Measurements from ENCODE around the gene AGPAT2. TPM values are rescaled to one million over a fixed set of nuclear protein-coding genes. Genes with fewer than 3 reads are reported as not detected.
"Not testable (repeated sequence)": the region's sequence is repeated elsewhere in the genome, so short reads cannot be mapped to it uniquely, and the experiment has no call there.

The AGPAT2 gene
- total RNA-seq, 1 experiment from 2014 or later = 124 TPM

DNA sequence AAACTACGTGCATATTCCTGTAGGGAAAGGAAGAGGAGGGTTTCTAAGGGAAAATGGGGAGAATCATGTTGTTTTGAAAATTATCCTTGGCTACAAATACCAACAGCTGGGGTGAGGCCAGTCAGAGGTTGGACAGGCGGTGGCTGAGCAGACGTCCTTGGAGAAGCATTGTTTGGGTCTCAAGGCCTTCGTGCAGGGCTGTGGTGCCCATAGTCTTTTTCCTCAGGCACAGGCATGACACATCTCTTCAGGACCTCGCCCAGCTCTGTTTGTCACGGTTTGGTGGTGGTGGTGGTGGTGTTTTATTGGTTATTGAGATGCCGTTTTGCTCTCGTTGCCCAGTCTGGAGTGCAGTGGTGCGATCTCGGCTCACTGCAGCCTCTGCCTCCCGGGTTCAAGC is 52.4 kb downstream of the AGPAT2 start:
- peak in 1 of 2 experiments; percentile 37 for DNase-seq
- no peak for TF ChIP-seq EZH2 (IDR thresholded peaks at IDR 0.05; ENCODE audit: low read depth)
- TF ChIP-seq, protein P1, sequence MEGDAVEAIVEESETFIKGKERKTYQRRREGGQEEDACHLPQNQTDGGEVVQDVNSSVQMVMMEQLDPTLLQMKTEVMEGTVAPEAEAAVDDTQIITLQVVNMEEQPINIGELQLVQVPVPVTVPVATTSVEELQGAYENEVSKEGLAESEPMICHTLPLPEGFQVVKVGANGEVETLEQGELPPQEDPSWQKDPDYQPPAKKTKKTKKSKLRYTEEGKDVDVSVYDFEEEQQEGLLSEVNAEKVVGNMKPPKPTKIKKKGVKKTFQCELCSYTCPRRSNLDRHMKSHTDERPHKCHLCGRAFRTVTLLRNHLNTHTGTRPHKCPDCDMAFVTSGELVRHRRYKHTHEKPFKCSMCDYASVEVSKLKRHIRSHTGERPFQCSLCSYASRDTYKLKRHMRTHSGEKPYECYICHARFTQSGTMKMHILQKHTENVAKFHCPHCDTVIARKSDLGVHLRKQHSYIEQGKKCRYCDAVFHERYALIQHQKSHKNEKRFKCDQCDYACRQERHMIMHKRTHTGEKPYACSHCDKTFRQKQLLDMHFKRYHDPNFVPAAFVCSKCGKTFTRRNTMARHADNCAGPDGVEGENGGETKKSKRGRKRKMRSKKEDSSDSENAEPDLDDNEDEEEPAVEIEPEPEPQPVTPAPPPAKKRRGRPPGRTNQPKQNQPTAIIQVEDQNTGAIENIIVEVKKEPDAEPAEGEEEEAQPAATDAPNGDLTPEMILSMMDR (conservative IDR thresholded peaks at IDR 0.05) = no peak
- Histone ChIP-seq H3K4me3 (no peak overlapping the region), H3K79me2 (ENCODE audit: low read depth) (no peaks in the 10 kb centered on the region), H3K9me3 (ENCODE audit: insufficient read depth, low read depth) (no peaks in the 10 kb centered on the region), H4K20me1 (ENCODE audit: insufficient read depth) (no peaks in the 10 kb centered on the region), H3K36me3 (ENCODE audit: low read depth) (no peaks in the 10 kb centered on the region), H3K4me2 (peak overlapping the region; percentile 23; the same call in 1 of the 2 replicates), H3K27me3 (ENCODE audit: insufficient read depth, low read depth) (no peaks in the 10 kb centered on the region), H3K27ac (no peak overlapping the region), H3F3A (ENCODE audit: insufficient read depth, low read depth) (peaks cover 16% of the 10 kb centered on the region), H3K9me2 (ENCODE audit: insufficient read depth) (no peaks in the 10 kb centered on the region), H2AFZ (no peak overlapping the region), H3K4me1 (replicated peaks; ENCODE audit: insufficient read depth) (0 out of 2 replicates have a peak, but pooled peaks cover 3% of the 10 kb centered on the region)
- POLR2A ChIA-PET (ENCODE audit: unreplicated experiment) = interaction anchor here (0.5 to 0.6 kb wide), 2 partner anchors 59 to 76 kb away, joined by 6 to 7 read pairs; no protein-coding TSS in a partner anchor
- CTCF ChIA-PET = interaction anchor here (0.5 to 0.7 kb wide), 2 partner anchors 131 to 150 kb away, joined by 3 to 4 read pairs; no protein-coding TSS in a partner anchor
- intact Hi-C loops (cut with micrococcal nuclease; ENCODE audit: unreplicated experiment) = loop anchor here (5.0 to 10.0 kb wide), 2 partner anchors 320 to 1033 kb away; no protein-coding TSS in a partner anchor
- BruUV-seq (replicated peaks) = no TSS peak

DNA sequence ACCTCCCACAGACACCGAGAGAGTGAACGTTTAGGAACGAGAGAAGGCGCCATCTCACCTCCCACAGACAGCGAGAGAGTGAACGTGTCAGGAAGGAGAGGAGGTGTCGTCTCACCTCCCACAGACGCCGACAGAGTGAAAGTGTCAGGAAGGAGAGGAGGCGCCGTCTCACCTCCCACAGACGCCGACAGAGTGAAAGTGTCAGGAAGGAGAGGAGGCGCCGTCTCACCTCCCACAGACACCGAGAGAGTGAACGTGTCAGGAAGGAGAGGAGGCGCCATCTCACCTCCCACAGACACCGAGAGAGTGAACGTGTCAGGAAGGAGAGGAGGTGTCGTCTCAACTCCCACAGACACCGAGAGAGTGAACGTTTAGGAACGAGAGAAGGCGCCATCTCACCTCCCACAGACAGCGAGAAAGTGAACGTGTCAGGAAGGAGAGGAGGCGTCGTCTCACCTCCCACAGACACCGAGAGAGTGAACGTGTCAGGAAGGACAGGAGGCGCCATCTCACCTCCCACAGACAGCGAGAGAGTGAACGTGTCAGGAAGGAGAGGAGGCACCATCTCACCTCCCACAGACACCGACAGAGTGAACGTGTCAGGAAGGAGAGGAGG is 54.7 kb downstream of the AGPAT2 start:
- intact Hi-C loops (cut with micrococcal nuclease; ENCODE audit: unreplicated experiment) = loop anchor here (5.0 to 10.0 kb wide), 2 partner anchors 318 to 1030 kb away; no protein-coding TSS in a partner anchor
- not testable (repeated sequence) for BruUV-seq (replicated peaks); DNase-seq

DNA sequence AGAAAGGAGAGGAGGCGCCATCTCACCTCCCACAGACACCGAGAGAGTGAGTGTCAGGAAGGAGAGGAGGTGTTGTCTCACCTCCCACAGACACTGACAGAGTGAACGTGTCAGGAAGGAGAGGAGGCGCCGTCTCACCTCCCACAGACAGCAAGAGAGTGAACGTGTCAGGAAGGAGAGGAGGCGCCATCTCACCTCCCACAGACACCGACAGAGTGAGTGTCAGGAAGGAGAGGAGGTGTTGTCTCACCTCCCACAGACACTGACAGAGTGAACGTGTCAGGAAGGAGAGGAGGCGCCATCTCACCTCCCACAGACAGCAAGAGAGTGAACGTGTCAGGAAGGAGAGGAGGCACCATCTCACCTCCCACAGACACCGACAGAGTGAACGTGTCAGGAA is 55.2 kb downstream of the AGPAT2 start:
- H3K36me3 ChIP-seq (ENCODE audit: low read depth); H3K4me2 ChIP-seq; H2AFZ ChIP-seq; H3K27me3 ChIP-seq (ENCODE audit: insufficient read depth, low read depth); H3K27ac ChIP-seq; DNase-seq; H3K9me3 ChIP-seq (ENCODE audit: insufficient read depth, low read depth); H3K9me2 ChIP-seq (ENCODE audit: insufficient read depth); BruUV-seq (replicated peaks); H3K79me2 ChIP-seq (ENCODE audit: low read depth); H4K20me1 ChIP-seq (ENCODE audit: insufficient read depth); H3K4me1 ChIP-seq (replicated peaks; ENCODE audit: insufficient read depth); H3K4me3 ChIP-seq; POLR2A ChIA-PET (ENCODE audit: unreplicated experiment): not testable (repeated sequence)
- intact Hi-C loops (cut with micrococcal nuclease; ENCODE audit: unreplicated experiment) = loop anchor here (5.0 to 10.0 kb wide), 2 partner anchors 317 to 1030 kb away; no protein-coding TSS in a partner anchor
- peaks cover 16% of the 10 kb centered on the region for H3F3A ChIP-seq (ENCODE audit: insufficient read depth, low read depth)
- CTCF ChIA-PET = interaction anchor here (0.5 to 0.7 kb wide), 4 partner anchors 144 to 383 kb away, joined by 3 to 4 read pairs (median 4); no protein-coding TSS in a partner anchor

More for the DNA sequence above, 54.7 kb downstream of the AGPAT2 start:
- H3K9me2 ChIP-seq (ENCODE audit: insufficient read depth); CTCF ChIA-PET; H3K36me3 ChIP-seq (ENCODE audit: low read depth); H4K20me1 ChIP-seq (ENCODE audit: insufficient read depth); H3K9me3 ChIP-seq (ENCODE audit: insufficient read depth, low read depth); H3K4me1 ChIP-seq (replicated peaks; ENCODE audit: insufficient read depth); POLR2A ChIA-PET (ENCODE audit: unreplicated experiment); H3K27ac ChIP-seq; H2AFZ ChIP-seq; H3K4me3 ChIP-seq; H3K79me2 ChIP-seq (ENCODE audit: low read depth); H3K4me2 ChIP-seq; H3K27me3 ChIP-seq (ENCODE audit: insufficient read depth, low read depth): not testable (repeated sequence)
- peaks cover 16% of the 10 kb centered on the region for H3F3A ChIP-seq (ENCODE audit: insufficient read depth, low read depth)
